Nucleus accumbens (tissue), 56 donors: ENCODE measurements around the gene CLEC6A.
"Not testable (repeated sequence)": the region's sequence is repeated elsewhere in the genome, so short reads cannot be mapped to it uniquely, and the experiment has no call there.

Source experiments
- DNase-seq, 56 donors: peaks; one replicate each; lab custom pipeline; 2025; lab: John Stamatoyannopoulos, UW

Gene CLEC6A

GRCh38 chr12:8491646-8492530 lies 36.1 kb downstream of the CLEC6A start:
- DNase-seq = no peak

GRCh38 chr12:8493084-8493483 lies 37.3 kb downstream of the CLEC6A start:
- DNase-seq = peak in 1 of 56 donors; percentile 3

GRCh38 chr12:8495671-8496070 lies 39.9 kb downstream of the CLEC6A start:
- DNase-seq = not testable (repeated sequence)

- DNase-seq = not testable (repeated sequence)
Observed at GRCh38 chr12:8496074-8496473, 40.3 kb downstream of the CLEC6A start.

GRCh38 chr12:8499616-8500015 lies 43.9 kb downstream of the CLEC6A start:
- no peak for DNase-seq

GRCh38 chr12:8501720-8502119 lies 46.0 kb downstream of the CLEC6A start:
- DNase-seq = no peak

- no peak for DNase-seq
Observed at GRCh38 chr12:8504351-8504750, 48.6 kb downstream of the CLEC6A start.

GRCh38 chr12:8507596-8507995 lies 51.8 kb downstream of the CLEC6A start:
- DNase-seq = no peak

GRCh38 chr12:8508223-8508622 lies 52.5 kb downstream of the CLEC6A start:
- DNase-seq = no peak

GRCh38 chr12:8508910-8509841 lies 53.4 kb downstream of the CLEC6A start:
- DNase-seq = no peak

GRCh38 chr12:8513256-8513655 lies 57.5 kb downstream of the CLEC6A start, which contains the start of gene CLEC4D:
CLEC4D (plus strand) TSS chr12:8513503; CDS start chr12:8513733, 230 bp downstream.
- DNase-seq = no peak

GRCh38 chr12:8517971-8518370 lies 62.2 kb downstream of the CLEC6A start:
- no peak for DNase-seq

GRCh38 chr12:8519171-8519570 lies 63.4 kb downstream of the CLEC6A start:
- DNase-seq = no peak

- no peak for DNase-seq
Observed at GRCh38 chr12:8527250-8528130, 71.7 kb downstream of the CLEC6A start.
